T-helper 1 cell (primary cell): ENCODE results near the gene CFAP20DC.
A peak's percentile ranks its signal among the peaks of the same experiment; 100 is the strongest.
"Not testable (repeated sequence)": the region's sequence is repeated elsewhere in the genome, so short reads cannot be mapped to it uniquely, and the experiment has no call there.

Source experiments
- DNase-seq, 5 donors: peaks; one replicate each; pipeline ENCODE4 v3.0.0-alpha.2; 2012 to 2020

Gene CFAP20DC

DNA sequence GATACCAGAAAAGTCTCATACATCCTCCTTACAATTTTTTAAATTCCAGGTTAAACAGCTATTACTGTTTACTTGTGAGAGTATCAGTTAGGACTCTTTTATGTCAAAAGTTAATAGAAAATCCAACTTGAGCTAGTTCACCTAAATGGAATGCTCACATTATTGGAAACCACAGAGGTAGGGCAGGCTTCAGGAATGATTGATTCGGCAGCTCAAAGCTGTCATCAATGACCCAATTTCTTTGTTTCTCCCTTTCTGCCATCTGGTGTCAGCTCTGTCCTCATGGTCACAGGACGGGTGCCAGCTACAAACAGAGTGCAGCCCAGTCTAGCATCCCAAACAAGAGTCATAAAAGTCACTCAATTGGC is 32.2 kb downstream of the CFAP20DC start:
- DNase-seq, result no peak

DNA sequence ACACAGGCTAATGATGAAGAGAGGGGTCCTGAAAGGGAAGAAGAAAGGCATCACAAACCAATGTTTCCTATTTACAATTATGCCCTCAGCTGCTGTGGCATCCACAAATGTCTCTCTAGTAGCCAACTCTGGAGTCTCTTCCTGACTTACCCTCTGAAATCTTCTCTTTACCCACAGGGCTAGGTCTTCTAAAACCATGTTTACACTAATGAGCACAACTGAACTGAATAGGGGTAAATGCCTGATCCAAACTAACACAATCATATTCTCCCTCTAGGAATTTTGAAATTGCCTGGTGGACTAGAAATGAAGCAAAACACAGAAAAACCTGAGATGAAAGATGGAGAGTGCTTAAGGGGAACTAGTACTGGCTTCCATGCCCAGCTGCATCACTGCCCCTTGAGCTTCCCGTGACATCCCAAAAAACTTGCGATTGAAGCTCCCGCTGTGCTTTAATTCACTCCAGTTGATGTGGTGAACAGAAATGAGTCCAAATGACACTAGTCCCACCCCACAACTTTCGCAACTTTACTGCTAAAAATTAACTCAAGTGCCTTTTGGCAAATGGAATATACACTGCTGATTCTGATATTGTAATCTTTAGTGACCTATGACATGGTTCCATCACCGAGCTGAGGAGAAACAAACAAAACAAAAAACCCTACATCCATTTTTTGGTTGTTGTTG is 32.8 kb downstream of the CFAP20DC start:
- no peak for DNase-seq

DNA sequence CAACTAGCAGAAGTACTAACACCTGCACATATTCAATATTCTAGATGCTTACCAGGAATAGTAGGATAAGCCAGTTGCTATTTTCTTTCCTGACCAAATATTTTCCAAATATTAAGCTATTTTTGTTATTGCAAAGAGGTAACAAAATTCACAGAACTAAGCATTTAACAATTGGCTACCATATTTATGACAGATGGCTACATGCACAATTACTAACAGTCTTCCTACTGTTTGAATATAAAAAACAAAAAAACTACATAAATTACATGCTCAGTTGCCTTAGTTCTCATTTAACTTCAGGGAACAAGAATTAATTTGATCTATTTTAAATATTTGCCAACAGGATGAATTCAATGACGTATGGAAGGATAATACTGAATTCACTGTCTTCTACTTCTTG is 36.2 kb downstream of the CFAP20DC start:
- no peak for DNase-seq

DNA sequence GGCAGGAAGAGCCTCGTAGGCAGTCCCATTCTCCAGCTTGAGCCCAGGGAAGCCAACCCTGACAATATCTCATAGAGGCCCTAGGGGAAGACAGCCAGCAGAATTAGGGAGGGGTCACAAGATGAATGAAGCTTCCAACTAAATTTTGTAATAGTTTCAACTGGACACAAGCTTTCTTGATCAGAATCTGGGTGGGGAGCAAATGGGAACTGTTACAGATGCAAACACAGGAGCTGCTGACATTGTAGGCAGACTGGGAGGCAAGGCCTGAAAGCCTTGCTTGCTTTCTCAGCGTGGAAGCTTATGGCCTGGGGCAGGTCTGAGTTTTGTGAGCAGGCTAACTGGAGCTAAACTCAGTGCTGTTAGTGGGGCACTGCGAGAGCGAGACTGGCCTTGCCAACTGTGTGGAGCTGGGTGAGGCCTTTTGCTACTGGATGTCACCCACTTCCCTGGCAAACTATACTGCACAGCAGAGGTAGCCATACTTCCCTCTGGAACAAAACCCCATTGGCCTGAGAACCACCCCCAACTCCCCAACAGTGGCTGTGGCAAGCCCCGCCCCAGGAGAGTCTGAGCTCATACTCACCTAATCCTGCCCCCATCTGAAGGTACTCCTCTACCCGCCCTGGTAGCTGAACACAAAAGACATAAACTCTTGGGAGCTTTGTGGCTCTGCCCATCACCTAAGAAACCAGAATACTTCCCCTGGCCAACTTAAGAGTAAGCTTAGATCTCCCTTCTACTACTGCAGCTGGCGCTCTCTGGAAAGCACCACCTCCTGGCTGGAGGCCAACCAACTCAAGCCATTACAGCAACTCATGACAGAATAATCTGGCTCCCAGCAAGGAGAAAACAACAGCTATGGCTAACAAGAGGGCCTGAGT is 42.9 kb downstream of the CFAP20DC start:
- no peak for DNase-seq

GRCh38 chr3:59001675-59002074 is 48.1 kb downstream of the CFAP20DC start:
- DNase-seq, result no peak

- no peak for DNase-seq
Measured at GRCh38 chr3:58999774-59000160, 50.1 kb downstream of the CFAP20DC start.

DNA sequence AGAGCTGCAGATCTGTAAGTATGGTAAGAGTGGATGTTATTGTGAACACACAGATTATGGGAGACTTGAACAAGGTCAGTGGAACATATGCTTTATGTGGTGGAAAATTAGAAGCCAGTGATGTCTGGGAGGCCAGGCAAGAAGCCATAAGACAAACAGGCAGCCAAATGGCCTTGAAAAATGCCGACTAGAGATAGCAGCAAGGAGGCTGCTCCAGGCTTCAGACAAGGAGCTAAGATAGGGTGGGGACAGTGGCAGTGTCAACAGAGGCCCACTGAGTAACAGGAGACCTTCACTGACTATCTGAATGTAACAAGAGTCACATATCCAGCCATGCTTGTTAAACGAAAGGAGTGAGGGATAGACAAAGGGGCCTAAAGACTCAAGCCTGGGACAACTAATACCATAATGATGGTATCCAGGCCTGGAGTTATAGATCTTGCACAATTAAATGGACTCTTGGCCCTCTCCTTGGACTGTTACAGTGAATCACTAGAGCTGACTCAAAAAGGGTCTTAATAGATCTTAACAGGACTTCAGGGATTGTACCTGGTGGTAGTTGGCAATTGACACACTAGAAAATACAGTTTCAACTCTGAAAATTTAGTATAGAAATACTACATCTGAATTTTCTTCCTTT is 50.6 kb downstream of the CFAP20DC start:
- DNase-seq, result no peak

DNA sequence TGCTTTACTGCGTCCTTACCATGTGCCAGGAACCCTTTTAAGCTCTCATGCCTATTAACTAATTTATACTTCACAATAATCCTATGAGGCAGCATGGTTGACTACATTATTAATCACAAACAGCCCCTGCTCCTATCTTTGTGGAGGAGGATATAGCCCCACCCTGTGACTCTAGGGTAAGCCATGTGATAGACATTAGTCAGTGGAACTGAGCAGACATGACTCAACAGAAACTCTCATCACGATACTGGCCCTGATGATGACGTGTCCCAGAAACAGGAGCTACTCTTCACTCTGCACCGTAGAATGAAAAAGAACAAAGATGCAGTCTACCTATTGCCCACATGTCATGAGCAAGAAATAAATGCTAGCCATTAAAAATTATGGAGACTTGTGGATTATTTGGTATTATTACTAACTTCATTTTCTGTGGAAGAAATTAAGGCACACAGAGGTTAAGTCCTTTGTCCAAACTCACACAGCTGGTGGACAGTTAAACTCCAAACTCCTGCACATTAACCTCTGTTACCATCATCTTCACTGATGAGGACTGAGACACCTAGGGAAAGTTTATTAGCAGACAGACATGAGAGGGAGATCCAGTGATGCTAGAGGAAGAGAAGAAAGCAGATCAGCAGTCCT is 51.2 kb downstream of the CFAP20DC start:
- peak in 1 of 5 donors; percentile 52 for DNase-seq

- no peak for DNase-seq
Measured at GRCh38 chr3:58996730-58997129, 53.1 kb downstream of the CFAP20DC start.

GRCh38 chr3:58994746-58995330 is 55.0 kb downstream of the CFAP20DC start:
- DNase-seq, result peak in 2 of 5 donors; percentile 17 to 39

GRCh38 chr3:58993547-58993946 is 56.3 kb downstream of the CFAP20DC start:
- no peak for DNase-seq

DNA sequence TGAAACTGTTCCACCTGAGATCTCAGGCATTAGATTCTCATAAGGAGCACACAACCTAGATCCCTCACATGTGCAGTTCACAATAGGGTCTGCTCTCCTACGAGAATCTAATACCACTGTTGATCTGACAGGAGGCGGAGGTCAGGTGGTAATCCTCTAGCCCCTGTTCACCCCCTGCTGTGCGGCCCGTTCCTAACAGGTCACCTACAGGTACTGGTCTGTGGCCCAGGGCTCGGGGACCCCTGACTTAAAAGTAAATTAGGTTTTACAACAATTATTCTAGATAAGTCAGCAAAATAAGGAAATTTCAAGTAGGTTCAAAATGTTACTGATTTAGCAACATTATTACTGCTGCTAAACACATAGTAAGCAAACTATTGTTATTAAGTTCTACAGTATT is 58.2 kb downstream of the CFAP20DC start:
- DNase-seq, result no peak

DNA sequence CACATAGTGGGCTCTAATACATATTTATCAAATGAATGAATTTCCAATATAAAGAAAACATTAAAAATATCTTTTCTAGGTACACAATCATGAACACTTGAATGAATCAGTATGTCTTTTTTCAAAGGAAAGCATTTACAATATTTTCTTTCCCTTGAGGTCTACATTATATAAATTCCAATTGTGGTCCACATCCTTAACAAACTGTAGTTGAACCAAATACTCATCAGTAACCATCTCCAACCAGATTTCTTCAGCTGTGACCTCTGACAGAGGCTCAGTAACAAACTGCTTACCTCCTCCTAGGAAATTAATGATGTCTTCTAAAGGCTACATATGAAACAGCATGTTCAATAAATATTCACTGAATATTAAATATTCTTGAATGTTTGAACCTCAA is 58.8 kb downstream of the CFAP20DC start:
- no peak for DNase-seq

- no peak for DNase-seq
Measured at GRCh38 chr3:58989955-58990354, 59.9 kb downstream of the CFAP20DC start.

GRCh38 chr3:58989163-58989562 is 60.7 kb downstream of the CFAP20DC start:
- DNase-seq, result no peak

GRCh38 chr3:58988041-58988440 is 61.8 kb downstream of the CFAP20DC start:
- DNase-seq, result no peak

- no peak for DNase-seq
Measured at GRCh38 chr3:58986654-58987053, 63.2 kb downstream of the CFAP20DC start.

DNA sequence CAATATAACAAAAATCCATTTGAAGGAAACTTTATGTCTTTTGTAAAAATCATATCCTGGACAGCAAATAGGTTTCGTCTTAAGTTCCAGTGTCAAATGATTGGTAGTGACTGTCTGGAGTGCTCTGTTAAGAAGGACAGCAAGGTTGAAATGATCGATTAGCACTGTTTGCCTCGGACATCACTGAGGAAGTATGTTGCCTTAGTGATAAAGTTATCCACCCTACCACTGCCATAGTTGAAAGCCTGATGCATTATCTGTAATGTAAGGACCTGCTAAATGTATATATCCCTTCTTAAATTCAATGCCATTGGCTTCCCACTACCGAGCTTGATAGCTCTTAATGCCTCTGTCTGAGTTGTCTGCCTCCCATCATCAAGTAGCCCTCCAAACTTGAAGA is 70.0 kb downstream of the CFAP20DC start:
- DNase-seq, result no peak

- no peak for DNase-seq
Measured at GRCh38 chr3:58973796-58974195, 76.0 kb downstream of the CFAP20DC start.

DNA sequence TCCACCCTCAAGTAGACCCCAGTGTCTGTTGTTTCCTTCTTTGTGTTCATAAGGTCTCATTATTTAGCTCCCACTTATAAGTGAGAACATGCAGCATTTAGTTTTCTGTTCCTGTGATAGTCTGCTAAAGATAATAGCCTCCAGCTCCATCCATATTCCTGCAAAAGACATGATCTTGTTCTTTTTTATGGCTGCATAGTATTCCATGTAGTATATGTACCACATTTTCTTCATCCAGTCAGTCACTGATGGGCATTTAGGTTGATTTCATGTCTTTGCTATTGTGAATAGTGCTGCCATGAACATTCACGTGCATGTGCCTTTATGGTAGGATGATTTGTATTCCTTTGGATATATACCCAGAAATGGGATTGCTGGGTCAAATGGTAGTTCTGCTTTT is 82.0 kb downstream of the CFAP20DC start:
- not testable (repeated sequence) for DNase-seq

GRCh38 chr3:58965865-58966264 is 84.0 kb downstream of the CFAP20DC start:
- no peak for DNase-seq

GRCh38 chr3:58963928-58964503 is 85.8 kb downstream of the CFAP20DC start:
- no peak for DNase-seq

- DNase-seq, result no peak
Measured at GRCh38 chr3:58962816-58963215, 87.0 kb downstream of the CFAP20DC start.
